Naive B cell (primary cell): ENCODE data around the gene UBQLN4. TPM values are rescaled to one million over a fixed set of nuclear protein-coding genes. Genes with fewer than 3 reads are reported as not detected.

Source experiments
- ATAC-seq, 2 donors: fragments of 150-1000 bp; cut with Tn5 transposase; 2 replicates each; pipeline ENCODE4 v1.10.0; 2021; ENCODE audit warnings: low read depth in 2 of 2, mild to moderate bottlenecking in 2 of 2, moderate library complexity in 2 of 2
- DNase-seq: peaks from one replicate; pipeline ENCODE4 v3.0.0; 2022
- H3K27ac Mint-ChIP-seq, 6 donors: one replicate each; pipeline ENCODE4 v1.8.0; 2020 to 2022; ENCODE audit warnings: mild to moderate bottlenecking in 6 of 6, mixed read lengths in 6 of 6, moderate library complexity in 5 of 6, inconsistent platforms in 2 of 6
- H3K27me3 Mint-ChIP-seq, 3 donors: one replicate each; pipeline ENCODE4 v1.8.0; 2021 to 2022; ENCODE audit warnings: mixed read lengths in 3 of 3, mild to moderate bottlenecking in 1 of 3
- H3K36me3 Mint-ChIP-seq, 2 donors: one replicate each; pipeline ENCODE4 v1.8.0; 2020 to 2022; ENCODE audit warnings: mixed read lengths in 2 of 2, inconsistent platforms in 1 of 2, mild to moderate bottlenecking in 1 of 2
- H3K4me1 Mint-ChIP-seq, 3 donors: one replicate each; pipeline ENCODE4 v1.8.0; 2020 to 2022; ENCODE audit warnings: mixed read lengths in 3 of 3, inconsistent platforms in 1 of 3, mild to moderate bottlenecking in 1 of 3, moderate library complexity in 1 of 3
- H3K4me3 Mint-ChIP-seq, 8 donors: one replicate each; pipeline ENCODE4 v1.8.0; 2020 to 2022; ENCODE audit warnings: mild to moderate bottlenecking in 8 of 8, mixed read lengths in 8 of 8, moderate library complexity in 8 of 8, inconsistent platforms in 2 of 8
- H3K9me3 Mint-ChIP-seq, 7 donors: one replicate each; pipeline ENCODE4 v1.8.0; 2020 to 2022; ENCODE audit warnings: mixed read lengths in 7 of 7, mild to moderate bottlenecking in 5 of 7, inconsistent platforms in 2 of 7, moderate library complexity in 1 of 7
- polyA plus RNA-seq, 6 donors: library from polyadenylated mRNA; unstranded; fragments of 300-500 nt; fragmentation: Illumina TruSeq; gene quantifications; one replicate each; pipeline ENCODE4 v1.2.3, GENCODE V29; 2021; ENCODE audit warnings: low read depth in 6 of 6

The UBQLN4 gene
- polyA plus RNA-seq, 6 donors from 2014 or later: 4.7 to 9.0 (median 6.1) TPM

- peak overlapping the region in 1 of 6 donors; percentile 18 for H3K27ac Mint-ChIP-seq
- H3K4me3 Mint-ChIP-seq: no peak overlapping the region
- no peaks in the 10 kb centered on the region for H3K36me3 Mint-ChIP-seq
- peaks cover 0 to 5% (median 0%) of the 10 kb centered on the region in 3 donors for H3K4me1 Mint-ChIP-seq
- H3K9me3 Mint-ChIP-seq: no peaks in the 10 kb centered on the region
- ATAC-seq: no peak
- no peak for DNase-seq
- H3K27me3 Mint-ChIP-seq: peaks cover 0 to 4% (median 3%) of the 10 kb centered on the region in 3 donors
Measured at GRCh38 chr1:156065212-156065611, 11.6 kb upstream of the UBQLN4 start.

DNA sequence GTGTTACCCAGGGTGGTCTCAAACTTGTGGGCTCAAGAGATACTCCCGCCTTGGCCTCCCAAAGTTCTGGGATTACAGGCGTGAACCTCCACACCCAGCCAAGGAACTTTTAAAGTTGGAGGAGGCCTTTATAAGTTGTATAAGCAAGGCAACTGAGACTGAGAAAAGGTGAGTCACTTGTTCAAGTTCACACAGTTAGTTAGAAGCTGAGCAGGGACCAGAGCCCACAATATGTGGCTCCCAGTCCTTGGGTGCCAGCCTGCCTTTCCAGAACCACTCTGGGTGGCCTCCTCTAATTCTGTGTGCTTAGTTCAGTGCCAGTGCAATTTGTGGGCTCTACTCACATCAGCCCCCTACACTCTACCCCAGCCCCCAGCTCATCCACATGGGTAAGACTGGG is 11.0 kb upstream of the UBQLN4 start:
- peaks cover 0 to 5% (median 0%) of the 10 kb centered on the region in 3 donors for H3K4me1 Mint-ChIP-seq
- no peak for DNase-seq
- no peak for ATAC-seq
- H3K36me3 Mint-ChIP-seq: no peaks in the 10 kb centered on the region
- peak overlapping the region in 1 of 6 donors; percentile 34 for H3K27ac Mint-ChIP-seq
- no peaks in the 10 kb centered on the region for H3K9me3 Mint-ChIP-seq
- no peaks in the 10 kb centered on the region for H3K27me3 Mint-ChIP-seq
- H3K4me3 Mint-ChIP-seq: no peak overlapping the region

DNA sequence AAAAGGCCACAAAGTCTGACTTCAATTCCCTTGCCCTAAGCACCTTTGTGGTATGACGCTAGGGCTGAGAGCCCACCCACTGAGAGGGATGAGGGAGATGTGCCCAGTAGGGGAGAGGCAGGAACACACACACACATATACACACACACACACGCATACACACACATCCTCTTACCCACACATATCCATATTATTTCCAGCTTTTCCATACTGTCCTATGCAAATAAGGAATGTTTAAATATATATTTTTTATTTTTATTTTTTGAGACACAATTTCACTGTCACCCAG is 10.3 kb upstream of the UBQLN4 start:
- no peaks in the 10 kb centered on the region for H3K36me3 Mint-ChIP-seq
- DNase-seq (no peak), ATAC-seq (no peak)
- no peaks in the 10 kb centered on the region for H3K9me3 Mint-ChIP-seq
- peaks cover 0 to 5% (median 0%) of the 10 kb centered on the region in 3 donors for H3K4me1 Mint-ChIP-seq
- no peak overlapping the region for H3K4me3 Mint-ChIP-seq
- H3K27me3 Mint-ChIP-seq: no peaks in the 10 kb centered on the region
- H3K27ac Mint-ChIP-seq: no peak overlapping the region

DNA sequence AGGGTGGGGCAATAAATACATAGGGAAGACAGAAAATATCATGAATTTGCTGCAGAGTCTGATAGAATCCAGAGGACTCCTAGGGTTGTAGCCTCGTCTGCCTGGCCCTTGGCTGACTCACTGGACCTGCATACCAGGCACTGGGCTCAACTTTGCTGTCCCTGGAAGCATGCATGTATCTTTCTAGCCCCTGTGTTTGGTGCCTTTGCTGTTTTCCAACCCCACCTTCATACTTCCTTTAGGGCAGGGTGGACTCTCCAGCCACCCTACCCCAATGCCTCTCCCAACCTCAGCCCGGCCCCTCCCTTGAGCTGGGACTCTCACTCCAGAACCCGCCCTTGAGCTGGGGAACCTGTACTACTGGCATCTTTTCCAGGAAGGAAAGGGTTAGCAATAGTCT is 8.6 kb upstream of the UBQLN4 start:
- Mint-ChIP-seq H3K27ac (peak overlapping the region in 1 of 6 donors; percentile 73), H3K27me3 (no peaks in the 10 kb centered on the region), H3K36me3 (no peaks in the 10 kb centered on the region), H3K4me1 (peaks cover 0 to 7% (median 0%) of the 10 kb centered on the region in 3 donors), H3K4me3 (no peak overlapping the region), H3K9me3 (no peaks in the 10 kb centered on the region)
- DNase-seq (no peak), ATAC-seq (no peak)

DNA sequence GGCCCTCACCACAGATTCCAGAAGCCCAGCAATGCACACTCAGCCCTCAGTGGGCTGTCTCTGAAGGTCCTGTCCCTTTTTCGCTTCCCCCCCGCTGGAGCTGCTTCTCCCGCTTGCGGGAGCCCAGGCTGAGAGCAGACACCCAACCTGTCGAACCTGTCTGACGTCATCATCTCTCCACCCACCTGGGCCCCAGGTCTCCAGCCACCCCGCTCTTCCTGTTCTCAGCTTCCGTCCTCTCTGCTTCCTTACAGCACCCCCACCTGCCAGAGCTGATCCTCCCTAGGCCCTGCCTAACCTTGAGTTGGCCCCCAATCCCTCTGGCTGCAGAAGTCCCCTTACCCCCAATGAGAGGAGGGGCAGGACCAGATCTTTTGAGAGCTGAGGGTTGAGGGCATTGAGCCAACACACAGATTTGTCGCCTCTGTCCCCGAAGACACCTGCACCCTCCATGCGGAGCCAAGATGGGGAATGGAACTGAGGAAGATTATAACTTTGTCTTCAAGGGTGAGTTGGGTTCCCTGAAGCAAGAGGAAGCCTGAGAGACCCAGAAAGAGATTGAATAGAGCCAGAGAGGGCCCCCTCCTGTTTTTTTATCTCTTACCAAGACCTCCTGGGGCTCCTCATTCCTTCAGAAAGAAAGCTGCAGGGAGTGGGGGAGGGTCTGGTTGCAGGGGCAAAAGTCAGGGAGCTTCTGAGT is 7.5 kb upstream of the UBQLN4 start, which contains the start of gene RAB25:
Gene RAB25, plus strand, starts transcription at position 224 of the 700 bp plus-strand sequence. Its CDS starts 241 bp downstream, at position 465.
- DNase-seq (no peak), ATAC-seq (no peak)
- Mint-ChIP-seq H3K36me3 (no peaks in the 10 kb centered on the region), H3K27ac (peak within 1 kb of the TSS in 2 of 6 donors; percentile 66 to 73), H3K9me3 (no peaks in the 10 kb centered on the region), H3K4me1 (peaks cover 0 to 7% (median 6%) of the 10 kb centered on the region in 3 donors), H3K4me3 (no peak within 1 kb of the TSS), H3K27me3 (no peaks in the 10 kb centered on the region)

- peak overlapping the region in 2 of 6 donors; percentile 47 to 52 for H3K27ac Mint-ChIP-seq
- no peaks in the 10 kb centered on the region for H3K9me3 Mint-ChIP-seq
Measured at GRCh38 chr1:156056326-156056849, 2.8 kb upstream of the UBQLN4 start.

DNA sequence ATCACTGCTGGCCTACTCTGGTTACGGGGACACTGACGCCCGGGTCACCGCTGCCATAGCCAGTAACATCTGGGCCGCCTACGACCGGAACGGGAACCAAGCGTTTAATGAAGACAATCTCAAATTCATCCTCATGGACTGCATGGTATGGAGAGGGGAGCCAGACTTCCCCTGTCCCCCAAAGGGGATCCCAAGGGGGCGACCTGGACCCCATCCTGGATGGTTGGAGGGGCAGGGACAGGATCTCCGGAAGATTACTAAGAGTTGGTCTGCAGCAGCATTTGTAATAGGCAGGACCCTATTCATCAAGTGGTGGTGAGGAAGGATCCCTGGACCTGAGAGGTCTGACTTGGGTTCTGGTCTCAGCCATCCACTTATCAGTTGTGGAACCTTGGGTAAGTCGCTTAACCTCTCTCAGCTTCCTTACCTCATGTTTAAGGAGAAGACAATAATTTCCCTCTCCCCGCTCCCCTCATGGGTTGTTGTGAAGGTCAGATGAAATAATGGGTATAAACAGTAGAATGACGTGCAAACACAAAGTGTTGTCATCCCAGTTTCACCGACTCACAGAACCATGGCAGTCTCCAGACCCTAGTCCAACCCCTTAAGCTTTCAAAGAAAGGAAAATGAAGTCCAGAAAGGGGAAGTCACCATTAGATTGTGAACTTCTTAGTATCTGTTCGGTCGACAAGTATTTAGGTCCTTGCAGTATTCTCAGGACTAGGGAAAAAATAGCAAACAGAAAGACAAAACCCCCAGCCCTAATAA is 1.9 kb upstream of the UBQLN4 start:
- DNase-seq: no peak
- peaks cover 26 to 39% (median 34%) of the 10 kb centered on the region in 3 donors for H3K4me1 Mint-ChIP-seq
- no peaks in the 10 kb centered on the region for H3K27me3 Mint-ChIP-seq

More at GRCh38 chr1:156056326-156056849, 2.8 kb upstream of the UBQLN4 start:
- H3K27me3 Mint-ChIP-seq: no peaks in the 10 kb centered on the region
- no peaks in the 10 kb centered on the region for H3K36me3 Mint-ChIP-seq
- H3K4me3 Mint-ChIP-seq: peak overlapping the region in 3 of 8 donors; percentile 49 to 91 (median 54)
- no peak for DNase-seq
- no peak for ATAC-seq
- H3K4me1 Mint-ChIP-seq: peaks cover 26 to 39% (median 28%) of the 10 kb centered on the region in 3 donors

DNA sequence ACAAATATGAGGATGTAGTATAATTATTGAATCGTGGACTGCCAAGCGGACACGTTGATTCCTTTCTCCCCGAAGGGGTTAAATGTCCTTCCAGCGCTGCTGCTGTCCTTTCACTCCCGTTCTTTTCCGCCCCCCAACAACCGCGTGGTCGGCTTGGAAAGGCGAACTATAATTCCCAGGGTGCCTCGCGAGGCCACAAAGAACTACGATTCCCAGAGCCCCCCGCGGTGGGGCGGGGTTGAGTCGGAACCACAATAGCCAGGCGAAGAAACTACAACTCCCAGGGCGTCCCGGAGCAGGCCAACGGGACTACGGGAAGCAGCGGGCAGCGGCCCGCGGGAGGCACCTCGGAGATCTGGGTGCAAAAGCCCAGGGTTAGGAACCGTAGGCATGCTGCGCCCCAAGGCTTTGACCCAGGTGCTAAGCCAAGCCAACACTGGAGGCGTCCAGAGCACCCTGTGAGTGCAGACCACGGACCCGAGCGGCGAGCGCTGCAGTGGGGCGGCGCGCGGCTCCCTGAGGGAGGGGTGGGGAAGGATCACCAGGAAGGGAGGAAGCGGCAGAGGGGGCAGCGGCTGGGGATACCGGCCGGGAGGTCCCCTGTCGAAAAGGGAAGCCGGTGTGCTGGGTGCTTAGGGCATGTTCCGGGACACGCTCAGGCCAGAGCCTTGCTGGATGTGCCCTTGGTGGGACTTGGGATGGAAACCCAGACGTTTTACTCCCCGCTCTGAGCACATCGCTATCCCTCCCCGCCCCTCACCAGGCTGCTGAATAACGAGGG is 1.1 kb upstream of the UBQLN4 start, which contains the start of gene LAMTOR2:
Gene LAMTOR2, plus strand, starts transcription at position 283 of the 781 bp plus-strand sequence. Its CDS starts 108 bp downstream, at position 391.
- Mint-ChIP-seq H3K9me3 (no peaks in the 10 kb centered on the region), H3K4me1 (peaks cover 28 to 39% (median 34%) of the 10 kb centered on the region in 3 donors), H3K4me3 (peak within 1 kb of the TSS; percentile 91 to 99 (median 97)), H3K36me3 (peaks cover 3 to 5% of the 10 kb centered on the region in 2 donors), H3K27ac (peak within 1 kb of the TSS; percentile 88 to 99 (median 96)), H3K27me3 (no peaks in the 10 kb centered on the region)
- DNase-seq (peak; percentile 94), ATAC-seq (peak; percentile 73 to 76)

More for the DNA sequence above, 1.9 kb upstream of the UBQLN4 start:
- Mint-ChIP-seq H3K9me3 (no peaks in the 10 kb centered on the region), H3K36me3 (no peaks in the 10 kb centered on the region), H3K27ac (peak overlapping the region; percentile 69 to 99 (median 85)), H3K4me3 (peak overlapping the region; percentile 91 to 99 (median 97))
- no peak for ATAC-seq

DNA sequence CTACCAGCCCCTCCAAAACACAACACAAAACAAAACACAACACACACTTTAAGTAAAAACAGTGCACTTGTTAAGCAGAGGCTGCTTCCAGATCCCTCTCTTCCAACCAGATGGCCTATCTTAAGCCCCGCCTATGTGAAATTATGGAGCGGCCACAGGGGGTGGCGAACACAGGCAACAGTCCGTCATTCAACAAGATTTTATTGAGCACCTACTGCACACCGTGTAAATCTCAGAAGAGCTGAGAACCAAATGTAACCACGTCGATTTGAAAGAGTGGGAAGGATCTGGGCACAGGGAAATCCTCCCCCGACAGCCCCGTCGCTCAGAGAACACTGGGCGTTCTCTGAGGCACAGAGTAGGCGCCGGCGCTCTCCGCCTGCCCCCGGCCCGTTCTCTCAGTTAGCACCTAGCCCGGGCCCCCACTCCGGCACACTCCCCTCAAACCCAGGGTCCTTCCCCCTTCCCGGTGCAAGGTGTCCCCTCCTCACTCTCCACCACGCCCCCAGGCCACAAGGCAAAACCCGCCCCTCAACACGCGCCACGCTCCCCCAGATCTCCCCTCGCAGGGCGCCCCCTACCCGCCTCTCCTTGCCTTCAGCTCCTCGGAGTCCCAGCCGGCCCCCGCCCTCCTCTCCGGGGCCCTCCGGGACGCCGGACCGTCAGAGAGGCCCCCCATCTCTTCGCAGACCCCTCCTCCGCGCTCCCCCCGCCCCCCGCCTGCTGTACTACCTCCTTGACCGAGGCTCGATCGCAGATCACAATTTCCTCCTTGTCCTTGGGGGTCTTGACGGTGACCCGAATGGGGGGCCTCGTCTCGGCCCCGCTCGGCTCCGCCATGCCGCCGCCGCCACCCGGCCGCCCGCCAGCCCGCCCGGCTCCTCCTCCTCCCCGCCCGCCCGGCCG is 483 bp downstream of the UBQLN4 start:
- ATAC-seq (peak; percentile 48 to 49), DNase-seq (peak; percentile 69)
- Mint-ChIP-seq H3K27me3 (no peaks in the 10 kb centered on the region), H3K4me1 (peaks cover 30 to 39% (median 34%) of the 10 kb centered on the region in 3 donors), H3K4me3 (peak overlapping the region; percentile 92 to 99 (median 96)), H3K36me3 (peaks cover 8 to 9% of the 10 kb centered on the region in 2 donors), H3K27ac (peak overlapping the region; percentile 63 to 94 (median 87)), H3K9me3 (no peaks in the 10 kb centered on the region)

DNA sequence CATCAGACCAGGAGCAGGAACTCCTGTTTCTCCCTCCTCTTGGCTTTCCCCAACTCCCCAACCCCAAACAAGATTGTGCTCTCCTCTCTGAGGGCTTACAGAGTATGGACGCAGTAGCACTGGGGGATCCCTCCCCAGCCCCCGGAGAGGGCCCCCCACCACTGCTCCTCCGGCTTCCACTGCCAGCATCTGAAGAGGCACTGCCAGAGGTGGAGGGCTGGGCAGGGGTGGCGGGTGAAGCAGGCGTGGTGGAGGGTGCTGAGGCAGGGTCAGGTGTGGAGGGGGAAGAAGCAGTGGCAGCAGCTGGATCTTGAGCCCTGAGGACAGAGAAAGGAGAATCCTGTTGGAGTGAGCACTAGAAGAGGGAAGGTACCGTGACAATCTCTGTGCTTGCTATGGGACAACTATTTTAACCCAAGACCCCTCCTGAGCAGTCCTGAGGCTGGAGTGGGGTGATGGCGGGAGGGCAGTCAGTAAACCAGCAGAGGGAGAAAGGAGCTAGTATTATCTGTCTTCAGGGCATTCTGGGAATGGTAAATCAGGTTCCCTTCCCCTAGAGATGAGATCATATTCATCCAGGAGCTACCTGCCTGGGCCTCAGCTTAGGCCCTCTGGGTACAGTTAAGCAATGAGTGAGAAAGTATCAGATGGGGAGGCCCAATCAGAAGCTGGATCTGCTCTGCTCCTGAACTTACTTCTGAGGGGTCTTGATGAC is 2.4 kb downstream of the UBQLN4 start:
- ATAC-seq (no peak), DNase-seq (no peak)
- peak overlapping the region in 2 of 8 donors; percentile 96 to 97 for H3K4me3 Mint-ChIP-seq
- H3K4me1 Mint-ChIP-seq: peaks cover 26 to 34% (median 33%) of the 10 kb centered on the region in 3 donors
- H3K9me3 Mint-ChIP-seq: no peaks in the 10 kb centered on the region
- peak overlapping the region in 1 of 6 donors; percentile 88 for H3K27ac Mint-ChIP-seq
- H3K27me3 Mint-ChIP-seq: no peaks in the 10 kb centered on the region
- H3K36me3 Mint-ChIP-seq: peaks cover 8 to 9% of the 10 kb centered on the region in 2 donors

GRCh38 chr1:156050376-156050775 is 3.2 kb downstream of the UBQLN4 start:
- peaks cover 19 to 27% (median 25%) of the 10 kb centered on the region in 3 donors for H3K4me1 Mint-ChIP-seq
- no peaks in the 10 kb centered on the region for H3K27me3 Mint-ChIP-seq
- H3K36me3 Mint-ChIP-seq: peaks cover 8 to 9% of the 10 kb centered on the region in 2 donors
- no peak for ATAC-seq
- no peaks in the 10 kb centered on the region for H3K9me3 Mint-ChIP-seq
- H3K4me3 Mint-ChIP-seq: peak overlapping the region in 3 of 8 donors; percentile 15 to 58 (median 22)
- DNase-seq: no peak
- H3K27ac Mint-ChIP-seq: no peak overlapping the region
